ENCODE measurements around the gene FOXB2. TPM values are rescaled to one million over a fixed set of nuclear protein-coding genes. Genes with fewer than 3 reads are reported as not detected.

The FOXB2 gene
- total and polyA plus RNA-seq, 2 donors (not counting 3 experiments of a cell fraction or from before 2014, with no cell fraction given): not detected

DNA sequence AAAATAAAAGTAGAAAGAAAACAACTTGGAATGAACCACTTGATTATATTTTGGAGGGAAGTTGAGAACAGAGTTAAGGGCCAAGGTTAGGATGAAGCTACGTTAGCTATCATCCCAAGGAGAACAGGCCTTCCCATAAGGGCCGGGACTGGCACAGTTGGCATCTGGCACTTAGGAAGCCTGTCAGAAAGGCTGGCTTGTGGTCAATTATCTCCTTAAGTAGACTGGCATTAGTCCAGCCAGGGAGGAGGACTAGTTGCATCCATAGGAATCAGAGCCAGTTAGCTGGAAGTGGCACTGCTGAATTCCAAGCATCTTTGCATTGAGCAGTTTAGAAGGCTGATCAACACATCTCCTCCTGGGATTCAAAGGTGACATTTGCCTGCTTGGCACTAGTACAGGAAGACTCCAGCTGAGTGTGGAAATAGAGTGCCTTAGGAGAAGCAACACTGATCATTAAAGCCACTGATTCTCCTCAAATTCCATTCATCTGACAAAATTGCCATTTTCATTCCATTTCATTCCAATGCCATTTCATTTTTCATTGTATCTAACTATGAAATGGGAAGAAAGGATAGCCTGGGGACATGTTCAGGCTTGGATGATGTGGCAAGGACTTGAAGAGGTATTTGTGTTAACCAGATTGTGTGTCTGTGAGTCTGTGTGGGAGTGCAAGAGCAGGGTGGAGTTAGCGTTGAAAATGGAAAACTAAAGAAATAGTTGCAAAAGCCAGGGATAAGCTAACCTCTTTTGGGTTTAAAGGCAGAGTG, 5.5 kb downstream of the FOXB2 start:
- no peaks in the 10 kb centered on the region for H3K9me3 ChIP-seq (replicated peaks; ENCODE audit: control insufficient read depth, insufficient read depth, low read length)
- no peak overlapping the region for H2AFZ ChIP-seq (ENCODE audit: low read depth, low read length)
- no peaks in the 10 kb centered on the region for H3K79me2 ChIP-seq (ENCODE audit: control insufficient read depth, insufficient read depth, low read length)
- dilution Hi-C loops (cut with MboI; ENCODE audit: extremely low pct_ligation_motif_present, low sequenced_read_pairs): no loop called here
- no peak overlapping the region for H3K27ac ChIP-seq (ENCODE audit: insufficient read depth, low read depth, low read length)
- no peak for DNase-seq (ENCODE audit: low read depth, low spot score)
- no peak overlapping the region for H3K9ac ChIP-seq (replicated peaks; ENCODE audit: extremely low read depth, insufficient read depth, low read length)
- CTCF ChIA-PET: interaction anchor here (2.0 to 3.7 kb wide), 2 partner anchors 10 to 14 kb away, joined by 4 to 15 read pairs; no protein-coding TSS in a partner anchor
- POLR2A ChIA-PET: no interaction called here
- H3K4me2 ChIP-seq (ENCODE audit: insufficient read depth, low read length): no peak overlapping the region
- intact Hi-C loops (cut with micrococcal nuclease): no loop called here
- H3K4me3 ChIP-seq (replicated peaks in 1 of 3; ENCODE audit: insufficient read depth in 1 of 3, low read depth in 1 of 3, low read length in 3 of 3): no peak overlapping the region
- no peaks in the 10 kb centered on the region for H4K20me1 ChIP-seq (replicated peaks; ENCODE audit: control insufficient read depth, extremely low read depth, insufficient read depth, low read length)
- no TSS peak for BruUV-seq (replicated peaks)
- TF ChIP-seq POLR2A (IDR thresholded peaks at IDR 0.05; ENCODE audit: low read depth, low read length) (no peak), EZH2 (IDR thresholded peaks at IDR 0.05; ENCODE audit: borderline replicate concordance, low read depth, low read length, severe bottlenecking) (no peak), JUN (IDR thresholded peaks at IDR 0.05; ENCODE audit: borderline replicate concordance, insufficient read depth, insufficient read length, low read depth) (no peak), FOS (IDR thresholded peaks at IDR 0.05; ENCODE audit: borderline replicate concordance, insufficient read depth, low read length) (no peak), MYC (IDR thresholded peaks at IDR 0.05; ENCODE audit: low read depth, low read length) (no peak), GATA2 (IDR thresholded peaks at IDR 0.05; ENCODE audit: insufficient read depth, insufficient read length, low read depth, low read length) (no peak), POLR2AphosphoS5 (IDR thresholded peaks at IDR 0.05; ENCODE audit: insufficient read depth, low read depth, low read length) (no peak)
- TF ChIP-seq, protein P1, sequence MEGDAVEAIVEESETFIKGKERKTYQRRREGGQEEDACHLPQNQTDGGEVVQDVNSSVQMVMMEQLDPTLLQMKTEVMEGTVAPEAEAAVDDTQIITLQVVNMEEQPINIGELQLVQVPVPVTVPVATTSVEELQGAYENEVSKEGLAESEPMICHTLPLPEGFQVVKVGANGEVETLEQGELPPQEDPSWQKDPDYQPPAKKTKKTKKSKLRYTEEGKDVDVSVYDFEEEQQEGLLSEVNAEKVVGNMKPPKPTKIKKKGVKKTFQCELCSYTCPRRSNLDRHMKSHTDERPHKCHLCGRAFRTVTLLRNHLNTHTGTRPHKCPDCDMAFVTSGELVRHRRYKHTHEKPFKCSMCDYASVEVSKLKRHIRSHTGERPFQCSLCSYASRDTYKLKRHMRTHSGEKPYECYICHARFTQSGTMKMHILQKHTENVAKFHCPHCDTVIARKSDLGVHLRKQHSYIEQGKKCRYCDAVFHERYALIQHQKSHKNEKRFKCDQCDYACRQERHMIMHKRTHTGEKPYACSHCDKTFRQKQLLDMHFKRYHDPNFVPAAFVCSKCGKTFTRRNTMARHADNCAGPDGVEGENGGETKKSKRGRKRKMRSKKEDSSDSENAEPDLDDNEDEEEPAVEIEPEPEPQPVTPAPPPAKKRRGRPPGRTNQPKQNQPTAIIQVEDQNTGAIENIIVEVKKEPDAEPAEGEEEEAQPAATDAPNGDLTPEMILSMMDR (IDR thresholded peaks at IDR 0.05; ENCODE audit: extremely low read depth in 1 of 2, insufficient read depth in 1 of 2, low read depth in 1 of 2, low read length in 2 of 2): no peak
- TF ChIP-seq, protein P2, sequence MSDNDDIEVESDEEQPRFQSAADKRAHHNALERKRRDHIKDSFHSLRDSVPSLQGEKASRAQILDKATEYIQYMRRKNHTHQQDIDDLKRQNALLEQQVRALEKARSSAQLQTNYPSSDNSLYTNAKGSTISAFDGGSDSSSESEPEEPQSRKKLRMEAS (IDR thresholded peaks at IDR 0.05; ENCODE audit: insufficient read depth, insufficient read length): no peak
- no peaks in the 10 kb centered on the region for H3K9me1 ChIP-seq (replicated peaks; ENCODE audit: control insufficient read depth, extremely low read depth, insufficient read depth, low read length)
- H3K36me3 ChIP-seq (ENCODE audit: control insufficient read depth in 2 of 2, extremely low read depth in 1 of 2, insufficient read depth in 2 of 2, low read length in 2 of 2): no peaks in the 10 kb centered on the region
- no peak for FAIRE-seq
- H3K27me3 ChIP-seq (ENCODE audit: control insufficient read depth in 2 of 2, insufficient read depth in 2 of 2, low read length in 2 of 2): peaks cover 55 to 64% of the 10 kb centered on the region in 2 experiments
- H3K4me1 ChIP-seq (ENCODE audit: control insufficient read depth, extremely low read depth, insufficient read depth, low read length): no peaks in the 10 kb centered on the region
